ENCODE measurements around the gene MYL4.

MYL4 gene

DNA sequence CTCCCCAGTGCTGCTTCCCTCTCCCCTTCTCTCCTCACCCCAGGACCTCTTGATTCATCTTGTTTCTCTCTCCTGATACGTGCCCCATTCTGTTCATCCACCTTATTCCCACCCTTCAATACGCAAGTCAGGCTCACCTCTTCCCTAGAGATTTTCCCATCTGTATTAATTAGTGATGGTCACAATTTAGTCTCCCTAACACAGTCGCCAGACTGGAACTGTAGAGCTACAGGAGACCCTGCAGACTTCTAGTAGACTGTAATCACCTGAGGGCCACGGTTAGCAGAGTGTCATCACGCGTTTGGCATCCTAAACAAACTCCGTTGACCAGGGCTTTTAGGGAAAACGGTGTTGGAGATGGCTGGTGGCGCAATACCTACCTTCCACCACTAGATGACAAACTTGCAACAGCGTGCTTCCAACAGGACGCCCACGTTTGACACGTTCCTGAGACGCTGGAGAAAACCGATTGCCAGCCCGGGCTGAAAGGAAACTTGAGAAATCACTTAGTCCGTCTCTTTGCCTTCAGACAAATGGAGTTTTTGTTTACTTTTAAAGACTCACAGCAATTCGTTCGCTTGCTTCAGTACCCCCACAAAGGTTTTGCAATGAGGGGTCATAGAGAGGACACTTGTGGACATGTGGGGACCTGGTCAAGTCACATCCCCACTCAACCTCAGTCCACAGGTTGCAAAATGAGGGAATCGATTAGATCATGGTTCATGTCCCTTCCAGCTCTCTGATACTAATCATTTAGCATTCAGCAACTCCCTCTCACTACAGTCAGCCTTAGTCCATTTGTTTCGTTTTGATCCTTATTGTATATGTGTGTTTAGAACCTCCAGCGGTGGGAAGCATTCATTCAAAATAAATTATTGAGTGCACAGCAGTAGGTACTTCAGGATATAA, 20.6 kb downstream of the MYL4 start:
- TF ChIP-seq JUND (IDR thresholded peaks at IDR 0.05; ENCODE audit: low read depth): no peak
- in situ Hi-C loops (cut with HindIII; ENCODE audit: low pct_unique_long_range_greater_than_20kb, low sequenced_read_pairs): no loop called here
- DNase-seq (ENCODE audit: low read depth in 1 of 2, low spot score in 1 of 2): peak; percentile 82 to 93

DNA sequence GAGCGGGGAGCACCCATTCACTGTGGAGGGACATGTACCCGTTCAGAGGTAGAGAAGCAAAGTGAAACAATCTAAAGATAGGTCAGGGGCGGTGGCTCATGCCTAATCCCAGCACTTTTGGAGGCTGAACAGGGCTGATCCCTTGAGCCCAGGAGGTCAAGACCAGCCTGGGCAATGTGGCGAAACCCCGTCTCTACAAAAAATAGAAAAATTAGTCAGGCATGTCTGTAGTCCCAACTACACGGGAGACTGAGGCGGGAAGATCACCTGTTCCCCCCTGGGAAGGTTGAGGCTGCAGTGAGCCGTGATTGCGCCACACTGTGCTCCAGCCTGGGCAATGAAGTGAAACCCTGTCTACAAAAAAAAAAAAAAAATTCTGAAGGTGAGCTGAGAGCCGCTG, 21.7 kb downstream of the MYL4 start:
- no peak for TF ChIP-seq JUND (IDR thresholded peaks at IDR 0.05; ENCODE audit: low read depth)
- in situ Hi-C loops (cut with HindIII; ENCODE audit: low pct_unique_long_range_greater_than_20kb, low sequenced_read_pairs): no loop called here
- no peak for DNase-seq (ENCODE audit: low read depth in 1 of 2, low spot score in 1 of 2)

DNA sequence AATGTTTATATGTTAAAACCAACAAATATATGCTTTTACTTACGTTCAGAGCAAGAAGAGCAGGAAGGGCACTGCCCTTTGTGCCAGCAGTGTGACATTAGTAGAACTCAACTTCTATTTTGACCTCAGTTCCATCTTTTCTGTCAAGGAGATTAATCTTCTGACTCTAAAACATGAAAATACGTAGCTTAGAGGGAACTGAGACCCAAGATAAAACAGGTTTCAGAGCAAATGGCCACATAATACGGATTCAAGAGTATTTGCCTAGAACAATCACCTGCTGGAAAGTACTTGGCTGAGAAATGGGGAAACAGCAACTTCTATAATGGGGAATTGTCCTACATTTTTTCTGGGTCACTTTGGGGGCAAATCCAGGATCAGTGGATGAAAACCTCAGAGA, 22.2 kb downstream of the MYL4 start:
- in situ Hi-C loops (cut with HindIII; ENCODE audit: low pct_unique_long_range_greater_than_20kb, low sequenced_read_pairs): no loop called here
- no peak for TF ChIP-seq JUND (IDR thresholded peaks at IDR 0.05; ENCODE audit: low read depth)
- no peak for DNase-seq (ENCODE audit: low read depth in 1 of 2, low spot score in 1 of 2)

DNA sequence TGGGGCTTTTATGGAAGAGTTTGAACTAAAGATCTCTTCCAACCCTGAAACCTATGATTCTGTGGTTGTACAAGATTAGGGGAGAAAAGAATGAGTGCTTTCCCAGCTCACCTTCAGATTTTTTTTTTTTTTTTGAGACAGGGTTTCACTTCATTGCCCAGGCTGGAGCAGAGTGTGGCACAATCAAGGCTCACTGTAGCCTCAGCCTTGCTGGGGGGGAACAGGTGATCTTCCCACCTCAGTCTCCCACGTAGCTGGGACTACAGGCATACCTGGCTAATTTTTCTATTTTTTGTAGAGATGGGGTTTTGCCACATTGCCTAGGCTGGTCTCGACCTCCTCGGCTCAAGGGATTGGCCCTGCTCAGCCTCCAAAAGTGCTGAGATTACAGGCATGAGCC, 22.7 kb downstream of the MYL4 start:
- in situ Hi-C loops (cut with HindIII; ENCODE audit: low pct_unique_long_range_greater_than_20kb, low sequenced_read_pairs): no loop called here
- no peak for TF ChIP-seq JUND (IDR thresholded peaks at IDR 0.05; ENCODE audit: low read depth)
- no peak for DNase-seq (ENCODE audit: low read depth in 1 of 2, low spot score in 1 of 2)

DNA sequence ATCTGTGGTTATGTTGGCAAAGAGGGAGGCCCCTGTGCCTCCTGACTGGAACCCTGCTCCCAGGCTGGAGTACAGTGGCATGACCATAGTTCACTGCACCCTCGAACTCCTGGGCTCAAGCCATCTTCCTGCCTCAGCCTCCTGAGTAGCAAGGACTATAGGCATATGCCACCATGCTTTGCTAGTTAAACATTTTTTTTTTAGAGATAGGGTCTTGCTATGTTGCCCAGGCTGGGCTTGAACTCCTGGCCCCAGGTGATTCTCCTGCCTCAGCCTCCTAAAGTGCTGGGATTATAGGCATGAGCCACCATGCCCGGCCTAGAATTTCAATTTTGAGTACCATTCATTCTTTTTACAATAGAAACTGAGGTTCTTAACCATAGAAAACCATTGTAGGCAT, 23.3 kb downstream of the MYL4 start:
- in situ Hi-C loops (cut with HindIII; ENCODE audit: low pct_unique_long_range_greater_than_20kb, low sequenced_read_pairs): no loop called here
- no peak for DNase-seq (ENCODE audit: low read depth in 1 of 2, low spot score in 1 of 2)
- no peak for TF ChIP-seq JUND (IDR thresholded peaks at IDR 0.05; ENCODE audit: low read depth)

DNA sequence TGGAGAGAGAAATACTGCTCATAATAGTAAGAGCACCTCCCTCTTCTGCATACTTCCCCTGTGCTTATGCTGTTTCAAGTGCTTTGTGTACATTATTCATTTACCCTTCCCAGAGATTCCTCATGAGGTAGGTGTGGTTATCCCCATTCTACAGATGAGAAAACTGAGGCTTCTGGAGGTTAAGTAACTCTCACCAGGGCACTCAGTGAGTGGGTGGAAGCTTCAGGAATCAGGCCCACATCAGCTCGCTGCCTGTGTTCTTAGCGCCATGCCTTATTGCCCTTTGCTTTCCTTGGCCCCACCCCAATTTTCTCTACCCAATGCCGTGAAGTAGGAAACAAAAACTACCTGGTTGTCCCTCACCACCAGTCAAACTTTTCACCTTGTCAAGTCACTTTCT, 26.4 kb downstream of the MYL4 start:
- DNase-seq (ENCODE audit: low read depth in 1 of 2, low spot score in 1 of 2): no peak
- in situ Hi-C loops (cut with HindIII; ENCODE audit: low pct_unique_long_range_greater_than_20kb, low sequenced_read_pairs): no loop called here
- TF ChIP-seq JUND (IDR thresholded peaks at IDR 0.05; ENCODE audit: low read depth): no peak

DNA sequence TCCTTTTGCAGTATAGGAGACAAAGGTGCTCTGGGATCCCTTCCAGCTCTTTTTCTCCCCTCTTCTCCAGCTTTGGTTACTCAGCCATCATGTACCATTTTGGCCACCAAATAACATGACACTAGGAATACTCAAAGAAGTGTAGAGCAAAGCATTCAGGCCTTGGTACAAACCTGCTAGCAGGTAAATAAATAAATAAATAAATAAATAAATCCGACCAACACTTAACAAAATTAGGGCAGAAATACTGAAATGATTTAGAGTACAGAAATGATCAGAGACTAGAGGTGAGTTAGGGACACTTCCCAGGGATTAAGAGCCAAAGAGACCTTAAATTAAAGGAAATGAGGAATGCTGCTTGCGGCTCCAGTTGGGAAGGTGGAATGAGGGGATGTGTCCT, 26.8 kb downstream of the MYL4 start:
- in situ Hi-C loops (cut with HindIII; ENCODE audit: low pct_unique_long_range_greater_than_20kb, low sequenced_read_pairs): no loop called here
- no peak for DNase-seq (ENCODE audit: low read depth in 1 of 2, low spot score in 1 of 2)
- no peak for TF ChIP-seq JUND (IDR thresholded peaks at IDR 0.05; ENCODE audit: low read depth)

DNA sequence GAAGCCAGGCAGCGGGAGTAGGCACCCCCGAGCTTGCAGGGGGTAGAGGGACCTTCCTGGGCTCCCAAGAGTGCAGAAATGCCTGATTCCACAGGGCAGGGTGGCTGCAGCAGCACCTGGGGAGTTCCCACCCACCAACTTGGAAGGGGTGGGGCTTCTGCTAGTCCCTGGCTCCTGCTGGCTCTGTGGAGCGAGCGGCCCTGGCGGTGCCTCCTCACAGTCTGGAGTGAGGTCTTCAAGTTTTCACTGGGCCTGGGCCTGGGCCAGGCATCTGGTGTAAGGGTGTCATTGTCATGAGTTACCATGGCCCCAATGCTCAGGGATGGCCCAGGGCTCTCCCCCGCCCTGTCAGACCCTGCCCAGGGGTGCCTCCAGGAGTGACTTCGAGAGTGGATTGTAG, 28.7 kb downstream of the MYL4 start:
- no peak for DNase-seq (ENCODE audit: low read depth in 1 of 2, low spot score in 1 of 2)
- no peak for TF ChIP-seq JUND (IDR thresholded peaks at IDR 0.05; ENCODE audit: low read depth)
- in situ Hi-C loops (cut with HindIII; ENCODE audit: low pct_unique_long_range_greater_than_20kb, low sequenced_read_pairs): no loop called here

DNA sequence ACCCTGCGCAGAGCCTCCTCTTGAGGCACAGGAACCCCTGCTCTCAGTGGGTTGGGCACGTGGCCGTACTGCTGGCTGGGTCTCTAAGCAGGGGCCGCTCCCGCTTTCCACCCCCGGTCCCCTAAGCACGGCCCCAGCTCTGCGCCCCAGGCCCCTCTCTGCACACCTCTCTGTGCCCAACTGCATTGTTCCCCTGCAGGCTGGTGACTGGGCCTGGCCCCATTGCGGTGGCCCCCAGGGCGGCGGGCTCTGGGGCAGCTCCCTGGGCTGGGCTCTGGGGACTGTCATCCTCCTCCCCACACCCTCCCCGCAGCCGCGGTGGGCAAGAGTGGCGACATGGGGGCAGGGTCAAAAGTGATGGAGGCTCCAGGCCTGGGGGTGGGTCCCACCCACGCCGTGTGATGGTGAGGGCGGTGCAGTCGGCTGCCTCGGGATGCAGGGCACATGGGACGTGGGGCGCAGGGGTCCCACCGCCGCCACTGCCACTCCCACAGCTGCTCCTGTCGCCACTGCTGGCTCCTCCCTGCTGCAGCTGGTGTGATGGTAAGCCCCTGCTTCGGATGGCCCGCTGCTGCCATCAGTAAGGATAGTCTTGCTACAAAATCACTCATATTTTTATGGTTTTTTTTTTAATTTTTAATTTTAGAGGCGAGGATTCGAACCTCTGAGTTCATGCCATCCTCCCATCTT, 29.3 kb downstream of the MYL4 start:
- no peak for TF ChIP-seq JUND (IDR thresholded peaks at IDR 0.05; ENCODE audit: low read depth)
- DNase-seq (ENCODE audit: low read depth in 1 of 2, low spot score in 1 of 2): no peak
- in situ Hi-C loops (cut with HindIII; ENCODE audit: low pct_unique_long_range_greater_than_20kb, low sequenced_read_pairs): no loop called here

DNA sequence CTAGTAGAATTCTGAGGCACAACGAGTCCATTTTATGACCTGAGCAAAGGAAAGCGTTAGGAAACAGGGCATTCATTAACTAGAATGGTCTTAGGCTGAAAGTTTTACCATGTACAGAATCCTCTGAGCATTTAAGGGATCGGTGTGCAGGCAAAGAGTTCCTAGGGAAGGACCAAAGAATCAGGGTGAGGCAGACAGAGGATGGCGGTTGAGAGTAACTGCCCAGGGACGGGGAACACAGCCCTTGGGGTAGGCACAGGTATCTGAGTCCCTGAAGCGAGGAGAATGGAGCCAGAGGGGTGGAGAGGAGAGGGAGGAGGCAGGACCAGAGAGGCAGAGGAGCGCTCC, 30.4 kb downstream of the MYL4 start:
- in situ Hi-C loops (cut with HindIII; ENCODE audit: low pct_unique_long_range_greater_than_20kb, low sequenced_read_pairs): no loop called here
- no peak for TF ChIP-seq JUND (IDR thresholded peaks at IDR 0.05; ENCODE audit: low read depth)
- DNase-seq (ENCODE audit: low read depth in 1 of 2, low spot score in 1 of 2): no peak

DNA sequence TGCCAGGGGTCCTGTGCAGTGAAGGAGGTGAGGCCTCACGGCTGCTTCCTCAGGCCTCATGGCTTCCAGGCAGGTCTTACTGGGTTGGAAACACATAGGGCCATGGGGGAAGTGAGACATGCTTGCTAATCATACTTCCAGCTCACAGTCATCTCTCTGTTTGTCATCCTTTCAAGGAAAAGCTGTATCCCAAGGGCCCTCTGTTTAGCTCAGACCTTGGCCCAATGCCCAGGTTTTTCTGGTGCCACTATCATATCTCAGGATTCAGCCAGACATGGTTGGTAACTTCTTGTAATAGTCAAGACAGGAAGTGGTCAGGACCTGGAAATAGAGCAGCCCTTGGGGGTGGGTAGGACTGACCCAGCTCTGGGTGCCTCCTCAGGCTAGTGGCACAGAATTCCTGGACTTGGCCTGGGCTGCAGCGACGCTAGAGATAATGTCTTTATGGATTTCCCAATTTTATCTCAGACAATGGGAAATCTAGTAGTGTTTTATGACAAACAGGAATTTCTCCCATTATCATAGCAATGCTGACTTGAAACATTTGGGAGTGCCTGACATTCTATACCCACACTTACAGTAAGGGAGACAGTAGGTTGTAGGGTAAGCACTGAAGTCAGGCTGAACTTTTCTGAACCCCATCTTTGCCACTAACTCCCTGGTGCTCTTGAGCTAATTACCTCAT, 31.0 kb downstream of the MYL4 start:
- in situ Hi-C loops (cut with HindIII; ENCODE audit: low pct_unique_long_range_greater_than_20kb, low sequenced_read_pairs): no loop called here

DNA sequence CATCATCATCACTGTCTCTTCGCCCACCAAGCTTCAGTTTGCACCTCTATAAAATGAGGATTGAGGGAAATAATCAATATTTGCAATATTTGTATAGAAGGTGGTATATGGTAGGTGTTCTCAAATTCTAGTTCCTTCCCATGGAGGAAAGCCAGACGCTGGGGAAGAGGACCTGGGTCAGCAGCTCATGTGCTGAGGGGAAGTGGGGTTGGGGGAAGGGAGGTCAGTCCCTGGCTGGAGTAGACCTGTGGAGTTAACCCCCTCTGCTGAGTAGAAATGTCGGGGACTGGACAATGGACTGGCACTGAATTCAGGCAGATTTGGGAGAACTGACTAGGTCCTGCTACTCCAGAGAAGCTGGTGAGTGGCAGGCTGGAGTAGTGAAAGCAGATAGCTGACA, 31.7 kb downstream of the MYL4 start:
- DNase-seq (ENCODE audit: low read depth in 1 of 2, low spot score in 1 of 2): no peak
- no peak for TF ChIP-seq JUND (IDR thresholded peaks at IDR 0.05; ENCODE audit: low read depth)
- in situ Hi-C loops (cut with HindIII; ENCODE audit: low pct_unique_long_range_greater_than_20kb, low sequenced_read_pairs): no loop called here

More for the DNA sequence above, 31.0 kb downstream of the MYL4 start:
- no peak for TF ChIP-seq JUND (IDR thresholded peaks at IDR 0.05; ENCODE audit: low read depth)
- DNase-seq (ENCODE audit: low read depth in 1 of 2, low spot score in 1 of 2): no peak

DNA sequence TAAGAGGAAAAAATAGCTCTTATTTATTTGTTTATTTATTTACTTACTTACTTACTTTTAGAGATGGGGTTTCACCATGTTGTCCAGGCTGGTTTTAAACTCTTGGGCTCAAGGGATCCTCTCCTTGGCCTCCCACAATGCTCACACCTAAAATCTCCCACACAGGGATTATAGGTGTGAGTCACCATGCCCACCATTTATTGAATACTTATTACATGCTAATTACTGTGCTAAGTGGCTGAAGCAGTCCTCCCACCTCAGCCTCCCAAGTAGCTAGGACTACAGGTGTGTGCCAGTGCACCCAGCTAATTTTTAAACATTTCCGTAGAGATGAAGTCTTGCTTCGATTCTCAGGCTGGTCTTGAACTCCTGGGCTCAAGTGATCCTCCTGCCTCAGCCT, 33.5 kb downstream of the MYL4 start:
- TF ChIP-seq JUND (IDR thresholded peaks at IDR 0.05; ENCODE audit: low read depth): no peak
- in situ Hi-C loops (cut with HindIII; ENCODE audit: low pct_unique_long_range_greater_than_20kb, low sequenced_read_pairs): no loop called here
- DNase-seq (ENCODE audit: low read depth in 1 of 2, low spot score in 1 of 2): no peak
